T-helper 1 cell treated with Interleukin-12 subunit alpha and Interleukin-12 subunit beta and Interleukin-4 antibody, amounts not matched to agents 30 μg/mL and 1 μg/mL, for 36 hours (primary cell): Measurements from ENCODE around the gene SLAIN2.
A peak's percentile ranks its signal among the peaks of the same experiment; 100 is the strongest.

Experiments
- H3K27ac Mint-ChIP-seq: one replicate; pipeline ENCODE4 v1.8.0; 2021; ENCODE audit warnings: mild to moderate bottlenecking, mixed read lengths
- H3K27me3 Mint-ChIP-seq: one replicate; pipeline ENCODE4 v1.8.0; 2021; ENCODE audit warnings: low read depth, mixed read lengths
- H3K36me3 Mint-ChIP-seq: one replicate; pipeline ENCODE4 v1.8.0; 2021; ENCODE audit warnings: low read depth, mixed read lengths
- H3K4me1 Mint-ChIP-seq: one replicate; pipeline ENCODE4 v1.8.0; 2021; ENCODE audit warnings: low read depth, mixed read lengths
- H3K4me3 Mint-ChIP-seq: one replicate; pipeline ENCODE4 v1.8.0; 2021; ENCODE audit warnings: mild to moderate bottlenecking, moderate library complexity, mixed read lengths
- H3K9me3 Mint-ChIP-seq: one replicate; pipeline ENCODE4 v1.8.0; 2021; ENCODE audit warnings: mixed read lengths

SLAIN2 gene

GRCh38 chr4:48322063-48322462 is 19.3 kb upstream of the SLAIN2 start:
- Mint-ChIP-seq H3K4me1 (no peaks in the 10 kb centered on the region), H3K36me3 (no peaks in the 10 kb centered on the region), H3K27ac (no peak overlapping the region), H3K4me3 (no peak overlapping the region), H3K9me3 (no peaks in the 10 kb centered on the region), H3K27me3 (peaks cover 9% of the 10 kb centered on the region)

- H3K27ac Mint-ChIP-seq, result no peak overlapping the region
- no peaks in the 10 kb centered on the region for H3K4me1 Mint-ChIP-seq
- H3K4me3 Mint-ChIP-seq, result no peak overlapping the region
- peaks cover 9% of the 10 kb centered on the region for H3K27me3 Mint-ChIP-seq
- no peaks in the 10 kb centered on the region for H3K9me3 Mint-ChIP-seq
- H3K36me3 Mint-ChIP-seq, result no peaks in the 10 kb centered on the region
Observed at GRCh38 chr4:48324281-48324680, 17.0 kb upstream of the SLAIN2 start.

- peaks cover 8% of the 10 kb centered on the region for H3K27me3 Mint-ChIP-seq
- H3K36me3 Mint-ChIP-seq, result no peaks in the 10 kb centered on the region
- no peaks in the 10 kb centered on the region for H3K9me3 Mint-ChIP-seq
- H3K4me3 Mint-ChIP-seq, result no peak overlapping the region
- H3K27ac Mint-ChIP-seq, result no peak overlapping the region
- H3K4me1 Mint-ChIP-seq, result peaks cover 5% of the 10 kb centered on the region
Observed at GRCh38 chr4:48329193-48329592, 12.1 kb upstream of the SLAIN2 start.

GRCh38 chr4:48329976-48330375 is 11.4 kb upstream of the SLAIN2 start:
- Mint-ChIP-seq H3K36me3 (no peaks in the 10 kb centered on the region), H3K9me3 (no peaks in the 10 kb centered on the region), H3K27ac (no peak overlapping the region), H3K4me3 (no peak overlapping the region), H3K27me3 (peaks cover 8% of the 10 kb centered on the region), H3K4me1 (peaks cover 5% of the 10 kb centered on the region)

- peaks cover 8% of the 10 kb centered on the region for H3K27me3 Mint-ChIP-seq
- H3K4me3 Mint-ChIP-seq, result no peak overlapping the region
- no peaks in the 10 kb centered on the region for H3K36me3 Mint-ChIP-seq
- no peak overlapping the region for H3K27ac Mint-ChIP-seq
- peaks cover 5% of the 10 kb centered on the region for H3K4me1 Mint-ChIP-seq
- no peaks in the 10 kb centered on the region for H3K9me3 Mint-ChIP-seq
Observed at GRCh38 chr4:48331577-48332330, 9.6 kb upstream of the SLAIN2 start.

GRCh38 chr4:48332661-48333060 is 8.7 kb upstream of the SLAIN2 start:
- Mint-ChIP-seq H3K27ac (no peak overlapping the region), H3K36me3 (no peaks in the 10 kb centered on the region), H3K9me3 (no peaks in the 10 kb centered on the region), H3K4me1 (peaks cover 6% of the 10 kb centered on the region), H3K27me3 (peaks cover 8% of the 10 kb centered on the region), H3K4me3 (no peak overlapping the region)

GRCh38 chr4:48333587-48333986 is 7.7 kb upstream of the SLAIN2 start:
- H3K9me3 Mint-ChIP-seq, result no peaks in the 10 kb centered on the region
- peaks cover 8% of the 10 kb centered on the region for H3K4me1 Mint-ChIP-seq
- no peaks in the 10 kb centered on the region for H3K36me3 Mint-ChIP-seq
- H3K27me3 Mint-ChIP-seq, result peaks cover 8% of the 10 kb centered on the region
- H3K4me3 Mint-ChIP-seq, result no peak overlapping the region
- H3K27ac Mint-ChIP-seq, result no peak overlapping the region

- no peaks in the 10 kb centered on the region for H3K9me3 Mint-ChIP-seq
- peaks cover 8% of the 10 kb centered on the region for H3K4me1 Mint-ChIP-seq
- H3K27me3 Mint-ChIP-seq, result peaks cover 8% of the 10 kb centered on the region
- H3K36me3 Mint-ChIP-seq, result no peaks in the 10 kb centered on the region
- H3K27ac Mint-ChIP-seq, result no peak overlapping the region
- H3K4me3 Mint-ChIP-seq, result no peak overlapping the region
Observed at GRCh38 chr4:48334236-48334635, 7.1 kb upstream of the SLAIN2 start.

- no peak overlapping the region for H3K27ac Mint-ChIP-seq
- H3K4me3 Mint-ChIP-seq, result no peak overlapping the region
- no peaks in the 10 kb centered on the region for H3K36me3 Mint-ChIP-seq
- H3K4me1 Mint-ChIP-seq, result peaks cover 10% of the 10 kb centered on the region
- H3K9me3 Mint-ChIP-seq, result no peaks in the 10 kb centered on the region
- H3K27me3 Mint-ChIP-seq, result peaks cover 8% of the 10 kb centered on the region
Observed at GRCh38 chr4:48334900-48335384, 6.4 kb upstream of the SLAIN2 start.

- Mint-ChIP-seq H3K27ac (no peak overlapping the region), H3K4me1 (peaks cover 13% of the 10 kb centered on the region), H3K4me3 (no peak overlapping the region), H3K27me3 (peaks cover 3% of the 10 kb centered on the region), H3K9me3 (no peaks in the 10 kb centered on the region), H3K36me3 (no peaks in the 10 kb centered on the region)
Observed at GRCh38 chr4:48336146-48336870, 5.0 kb upstream of the SLAIN2 start.

GRCh38 chr4:48337731-48338130 is 3.6 kb upstream of the SLAIN2 start:
- no peak overlapping the region for H3K4me3 Mint-ChIP-seq
- H3K9me3 Mint-ChIP-seq, result no peaks in the 10 kb centered on the region
- peaks cover 19% of the 10 kb centered on the region for H3K4me1 Mint-ChIP-seq
- no peak overlapping the region for H3K27ac Mint-ChIP-seq
- H3K27me3 Mint-ChIP-seq, result peaks cover 3% of the 10 kb centered on the region
- H3K36me3 Mint-ChIP-seq, result no peaks in the 10 kb centered on the region

GRCh38 chr4:48339642-48340041 is 1.7 kb upstream of the SLAIN2 start:
- Mint-ChIP-seq H3K9me3 (no peaks in the 10 kb centered on the region), H3K4me3 (no peak overlapping the region), H3K4me1 (peaks cover 32% of the 10 kb centered on the region), H3K36me3 (peaks cover 3% of the 10 kb centered on the region), H3K27me3 (no peaks in the 10 kb centered on the region), H3K27ac (no peak overlapping the region)

GRCh38 chr4:48340276-48340964 is 909 bp upstream of the SLAIN2 start:
- H3K27ac Mint-ChIP-seq, result peak overlapping the region; percentile 93
- no peaks in the 10 kb centered on the region for H3K27me3 Mint-ChIP-seq
- no peaks in the 10 kb centered on the region for H3K9me3 Mint-ChIP-seq
- peak overlapping the region; percentile 87 for H3K4me3 Mint-ChIP-seq
- peaks cover 3% of the 10 kb centered on the region for H3K36me3 Mint-ChIP-seq
- H3K4me1 Mint-ChIP-seq, result peaks cover 34% of the 10 kb centered on the region

GRCh38 chr4:48341776-48342605 is 662 bp downstream of the SLAIN2 start:
- peak overlapping the region; percentile 95 for H3K27ac Mint-ChIP-seq
- H3K4me3 Mint-ChIP-seq, result peak overlapping the region; percentile 94
- peaks cover 3% of the 10 kb centered on the region for H3K36me3 Mint-ChIP-seq
- H3K9me3 Mint-ChIP-seq, result no peaks in the 10 kb centered on the region
- peaks cover 43% of the 10 kb centered on the region for H3K4me1 Mint-ChIP-seq
- no peaks in the 10 kb centered on the region for H3K27me3 Mint-ChIP-seq
